H1 (cell line): ENCODE measurements around the gene CPM. TPM values are rescaled to one million over a fixed set of nuclear protein-coding genes. Genes with fewer than 3 reads are reported as not detected.

Source experiments
- CHD7 ChIP-seq: fragments of 300-600 bp; sonication (generic); IDR thresholded peaks from 2 replicates; pipeline ENCODE4 v1.7.1; 2012; ENCODE audit warnings: low read length, moderate library complexity, mild to moderate bottlenecking, inconsistent platforms; ENCODE audit not compliant: insufficient replicate concordance
- EP300 ChIP-seq, 2 experiments: IDR thresholded peaks; 1 replicate in 1 of 2; 2 replicates in 1 of 2; pipeline ENCODE4 v1.6.1; 2011 to 2012; ENCODE audit warnings: low read depth in 2 of 2, low read length in 2 of 2, mild to moderate bottlenecking in 2 of 2, borderline replicate concordance in 1 of 2, inconsistent platforms in 1 of 2, moderate library complexity in 1 of 2
- FOSL1 ChIP-seq: IDR thresholded peaks from 2 replicates; pipeline ENCODE4 v1.6.1; 2011; ENCODE audit warnings: mild to moderate bottlenecking, low read depth, low read length, moderate library complexity; ENCODE audit not compliant: insufficient read depth
- polyA plus RNA-seq, 7 experiments: library from polyadenylated mRNA; depleted of rRNA in 3 of 7; stranded (reverse) in 5 of 7; unstranded in 2 of 7; fragments of >200 nt in 5 of 7; fragments of 200-250 nt in 2 of 7; gene quantifications; 1 replicate in 5 of 7; 2 replicates in 1 of 7; 4 replicates in 1 of 7; pipeline versions ENCODE4 v1.2.1 to v1.2.3, GENCODE V29; 2011 to 2013; ENCODE audit warnings: missing spikeins in 2 of 7, mixed read lengths in 2 of 7
- total RNA-seq: library from RNA; stranded (reverse); fragmentation: NEBNext Ultra II Directional; extraction: Animal tissue kit (Norgen Biotek cat#: 25700); gene quantifications from 2 replicates; pipeline ENCODE4 v1.2.1, GENCODE V29; 2021

The CPM gene
- total and polyA plus RNA-seq, 2 of the 8 experiments (the other 6 are each of a cell fraction or from before 2014, with no cell fraction given) = 0.33 to 3.1 TPM

- TF ChIP-seq EP300 (IDR thresholded peaks at IDR 0.05; ENCODE audit: borderline replicate concordance in 1 of 2, low read depth in 2 of 2, low read length in 2 of 2) = no peak
- no peak for TF ChIP-seq FOSL1
- no peak for TF ChIP-seq CHD7
Observed at GRCh38 chr12:68824131-68824530, 108.8 kb downstream of the CPM start (continued).
